CD4-positive, alpha-beta T cell (primary cell): Measurements from ENCODE around the gene COL5A1. TPM values are rescaled to one million over a fixed set of nuclear protein-coding genes. Genes with fewer than 3 reads are reported as not detected.

Experiments used
- ATAC-seq: fragments of 200-7000 bp; cut with Tn5 transposase; one replicate; pipeline ENCODE4 v1.10.0; 2022; ENCODE audit warnings: mild to moderate bottlenecking; ENCODE audit not compliant: poor library complexity
- CTCF ChIA-PET: fragments of 350-600 bp; sonication (Branson Sonifier 250); formaldehyde crosslinking; loops from one replicate; lab custom pipeline; 2021; ENCODE audit warnings: antibody characterized with exemption, inconsistent platforms; lab: Charles Lee
- POLR2A ChIA-PET: fragments of 350-600 bp; sonication (Branson Sonifier 250); formaldehyde crosslinking; loops from one replicate; lab custom pipeline; 2021; ENCODE audit warnings: antibody characterized with exemption, inconsistent platforms; lab: Charles Lee
- DNase-seq, 14 experiments: peaks; one replicate each; pipeline ENCODE4 v3.0.0-alpha.2; 2013 to 2020; ENCODE audit warnings: mixed read lengths in 2 of 14
- H3K27ac ChIP-seq, 2 donors: one replicate each; pipeline versions ENCODE4 v1.5.1 to v1.7.0; 2013; ENCODE audit warnings: low read length in 2 of 2, low read depth in 1 of 2, mild to moderate bottlenecking in 1 of 2
- H3K27me3 ChIP-seq, 2 experiments: 1 replicate in 1 of 2; 2 replicates in 1 of 2; pipeline versions ENCODE4 v1.6.1 to v1.7.0; 2013; ENCODE audit warnings: low read length in 2 of 2, control low read depth in 1 of 2, mild to moderate bottlenecking in 1 of 2, moderate library complexity in 1 of 2; ENCODE audit not compliant: insufficient read depth in 2 of 2, control insufficient read depth in 1 of 2
- H3K36me3 ChIP-seq: one replicate; pipeline ENCODE4 v1.6.1; 2013; ENCODE audit warnings: low read length, control low read depth; ENCODE audit not compliant: insufficient read depth
- H3K4me1 ChIP-seq: one replicate; pipeline ENCODE4 v1.6.1; 2013; ENCODE audit warnings: low read length, control low read depth; ENCODE audit not compliant: insufficient read depth
- H3K4me3 ChIP-seq: one replicate; pipeline ENCODE4 v1.5.1; 2013; ENCODE audit warnings: mild to moderate bottlenecking, low read length, moderate library complexity
- H3K9me3 ChIP-seq, 2 experiments: 1 replicate in 1 of 2; 2 replicates in 1 of 2; pipeline versions ENCODE4 v1.6.1 to v1.7.0; 2013; ENCODE audit warnings: low read length in 2 of 2, mild to moderate bottlenecking in 2 of 2, control low read depth in 1 of 2, moderate library complexity in 1 of 2; ENCODE audit not compliant: control insufficient read depth in 1 of 2, insufficient read depth in 1 of 2
- H3K27ac Mint-ChIP-seq: one replicate; pipeline ENCODE4 v1.8.0; 2020; ENCODE audit warnings: mixed read lengths
- H3K27me3 Mint-ChIP-seq: one replicate; pipeline ENCODE4 v1.8.0; 2021; ENCODE audit warnings: mixed read lengths
- H3K36me3 Mint-ChIP-seq: one replicate; pipeline ENCODE4 v1.8.0; 2021; ENCODE audit warnings: low read depth, mixed read lengths
- H3K4me1 Mint-ChIP-seq: one replicate; pipeline ENCODE4 v1.8.0; 2021; ENCODE audit warnings: low read depth, mixed read lengths
- H3K4me3 Mint-ChIP-seq: one replicate; pipeline ENCODE4 v1.8.0; 2020; ENCODE audit warnings: mild to moderate bottlenecking, mixed read lengths
- H3K9me3 Mint-ChIP-seq: one replicate; pipeline ENCODE4 v1.8.0; 2020; ENCODE audit warnings: mixed read lengths
- intact Hi-C, 2 experiments: fragments of 100-400 bp; cut with DNase I in 1 of 2; cut with micrococcal nuclease in 1 of 2; formaldehyde crosslinking; loops; one replicate each; pipeline versions ENCODE4 v1.15.1 to v1.9.0; 2023 to 2025; cut with DNase I, micrococcal nuclease
- total RNA-seq, 174 experiments: library from RNA in 2 of 174; stranded (reverse) in 2 of 174; gene quantifications; one replicate each; pipeline ENCODE4 v1.2.3 and lab custom pipeline; 2021 to 2026
- TF ChIP-seq, protein P1 (sequence below): fragments of 200-600 bp; IDR thresholded peaks from one replicate; pipeline ENCODE4 v1.8.0; 2022; ENCODE audit warnings: antibody characterized with exemption, mild to moderate bottlenecking

COL5A1 gene
- total RNA-seq, 2 experiments from 2014 or later: 0.41 to 0.50 TPM

- Mint-ChIP-seq H3K4me1 (no peaks in the 10 kb centered on the region), H3K9me3 (peaks cover 9% of the 10 kb centered on the region), H3K27ac (no peak overlapping the region), H3K27me3 (peaks cover 13% of the 10 kb centered on the region), H3K4me3 (no peak overlapping the region), H3K36me3 (no peaks in the 10 kb centered on the region)
- POLR2A ChIA-PET: no interaction called here
- intact Hi-C loops: no loop called here
- DNase-seq (no peak), ATAC-seq (no peak)
- CTCF ChIA-PET: no interaction called here
- TF ChIP-seq, protein P1, sequence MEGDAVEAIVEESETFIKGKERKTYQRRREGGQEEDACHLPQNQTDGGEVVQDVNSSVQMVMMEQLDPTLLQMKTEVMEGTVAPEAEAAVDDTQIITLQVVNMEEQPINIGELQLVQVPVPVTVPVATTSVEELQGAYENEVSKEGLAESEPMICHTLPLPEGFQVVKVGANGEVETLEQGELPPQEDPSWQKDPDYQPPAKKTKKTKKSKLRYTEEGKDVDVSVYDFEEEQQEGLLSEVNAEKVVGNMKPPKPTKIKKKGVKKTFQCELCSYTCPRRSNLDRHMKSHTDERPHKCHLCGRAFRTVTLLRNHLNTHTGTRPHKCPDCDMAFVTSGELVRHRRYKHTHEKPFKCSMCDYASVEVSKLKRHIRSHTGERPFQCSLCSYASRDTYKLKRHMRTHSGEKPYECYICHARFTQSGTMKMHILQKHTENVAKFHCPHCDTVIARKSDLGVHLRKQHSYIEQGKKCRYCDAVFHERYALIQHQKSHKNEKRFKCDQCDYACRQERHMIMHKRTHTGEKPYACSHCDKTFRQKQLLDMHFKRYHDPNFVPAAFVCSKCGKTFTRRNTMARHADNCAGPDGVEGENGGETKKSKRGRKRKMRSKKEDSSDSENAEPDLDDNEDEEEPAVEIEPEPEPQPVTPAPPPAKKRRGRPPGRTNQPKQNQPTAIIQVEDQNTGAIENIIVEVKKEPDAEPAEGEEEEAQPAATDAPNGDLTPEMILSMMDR: no peak
- Histone ChIP-seq H3K4me1 (no peaks in the 10 kb centered on the region), H3K36me3 (no peaks in the 10 kb centered on the region), H3K27me3 (peaks cover 0 to 3% of the 10 kb centered on the region in 2 experiments), H3K27ac (no peak overlapping the region), H3K9me3 (peaks cover 0 to 6% of the 10 kb centered on the region in 2 experiments), H3K4me3 (no peak overlapping the region)
Observed at GRCh38 chr9:134611046-134611445, 30.6 kb upstream of the COL5A1 start.

- Mint-ChIP-seq H3K27me3 (peaks cover 13% of the 10 kb centered on the region), H3K36me3 (no peaks in the 10 kb centered on the region), H3K4me1 (no peaks in the 10 kb centered on the region), H3K4me3 (no peak overlapping the region), H3K27ac (no peak overlapping the region), H3K9me3 (peaks cover 9% of the 10 kb centered on the region)
- Histone ChIP-seq H3K36me3 (no peaks in the 10 kb centered on the region), H3K27ac (no peak overlapping the region), H3K4me1 (no peaks in the 10 kb centered on the region), H3K4me3 (no peak overlapping the region), H3K9me3 (peaks cover 0 to 6% of the 10 kb centered on the region in 2 experiments), H3K27me3 (peaks cover 0 to 3% of the 10 kb centered on the region in 2 experiments)
- TF ChIP-seq, protein P1: no peak
- ChIA-PET POLR2A (no interaction called here), CTCF (no interaction called here)
- intact Hi-C loops: no loop called here
- no peak for ATAC-seq
- no peak for DNase-seq
Observed at GRCh38 chr9:134612309-134612708, 29.3 kb upstream of the COL5A1 start.

DNA sequence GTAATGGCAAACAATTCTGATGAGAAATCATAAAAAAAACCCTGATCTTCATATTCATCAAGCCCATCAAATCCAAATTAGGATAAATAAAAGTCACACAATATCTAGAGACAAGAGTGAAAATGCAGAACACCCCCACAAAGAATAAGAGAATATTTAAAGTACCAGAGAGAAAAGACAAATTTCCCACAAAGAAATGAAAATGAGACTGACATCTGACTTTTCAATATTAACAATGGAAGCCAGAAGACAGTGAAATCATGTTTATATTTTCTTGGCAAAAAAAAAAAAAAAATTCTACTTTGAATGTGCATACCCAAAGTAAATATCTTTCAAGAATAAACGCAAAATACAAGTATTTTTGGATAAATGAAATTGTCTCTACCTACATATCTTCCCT is 28.9 kb upstream of the COL5A1 start:
- Mint-ChIP-seq H3K27me3 (peaks cover 13% of the 10 kb centered on the region), H3K4me1 (no peaks in the 10 kb centered on the region), H3K36me3 (no peaks in the 10 kb centered on the region), H3K4me3 (no peak overlapping the region), H3K9me3 (peaks cover 9% of the 10 kb centered on the region), H3K27ac (no peak overlapping the region)
- Histone ChIP-seq H3K9me3 (peaks cover 0 to 6% of the 10 kb centered on the region in 2 experiments), H3K4me3 (no peak overlapping the region), H3K36me3 (no peaks in the 10 kb centered on the region), H3K27ac (no peak overlapping the region), H3K4me1 (no peaks in the 10 kb centered on the region), H3K27me3 (peaks cover 0 to 3% of the 10 kb centered on the region in 2 experiments)
- TF ChIP-seq, protein P1: no peak
- ATAC-seq: no peak
- CTCF ChIA-PET: no interaction called here
- intact Hi-C loops: no loop called here
- POLR2A ChIA-PET: no interaction called here
- DNase-seq: no peak
